Endothelial cell of umbilical vein (primary cell): ENCODE results near the gene DCX. TPM values are rescaled to one million over a fixed set of nuclear protein-coding genes. Genes with fewer than 3 reads are reported as not detected.

Experiments used
- BruUV-seq: library from RNA; stranded (reverse); fragments of 400-500 nt; replicated peaks from 2 replicates; lab custom pipeline; 2021; lab: Mats Ljungman, UMichigan
- CTCF ChIA-PET: fragments of 300-600, 350-600 bp; sonication (Branson Sonifier 250); formaldehyde crosslinking; loops from one replicate; lab custom pipeline; 2021; ENCODE audit warnings: antibody characterized with exemption, inconsistent platforms; lab: Charles Lee
- POLR2A ChIA-PET: fragments of 300-600, 350-600 bp; sonication (Branson Sonifier 250); formaldehyde crosslinking; loops from one replicate; lab custom pipeline; 2021; ENCODE audit warnings: antibody characterized with exemption, inconsistent platforms; lab: Charles Lee
- DNase-seq: peaks from one replicate; pipeline ENCODE4 v3.0.0-alpha.2; 2011; ENCODE audit warnings: low read depth, low spot score
- FAIRE-seq: peaks from 2 replicates; lab custom pipeline; 2011; peaks lifted over from hg19 to GRCh38; lab: Jason Lieb, UNC
- H2AFZ ChIP-seq: 2 replicates; pipeline ENCODE4 v1.6.0; 2012; ENCODE audit warnings: low read depth, low read length, control low read depth, inconsistent platforms
- H3K27ac ChIP-seq: 2 replicates; pipeline ENCODE4 v1.5.1; 2011; ENCODE audit warnings: low read depth, mild to moderate bottlenecking, control low read depth, low read length, moderate library complexity; ENCODE audit not compliant: insufficient read depth
- H3K27me3 ChIP-seq, 2 experiments: 2 replicates each; pipeline versions ENCODE4 v1.6.0 to v1.6.1; 2011; ENCODE audit warnings: low read length in 2 of 2, mixed read lengths in 1 of 2; ENCODE audit not compliant: control insufficient read depth in 2 of 2, insufficient read depth in 2 of 2
- H3K36me3 ChIP-seq, 2 experiments: 2 replicates in 1 of 2; 3 replicates in 1 of 2; pipeline ENCODE4 v1.5.1; 2011; ENCODE audit warnings: low read length in 2 of 2, mild to moderate bottlenecking in 1 of 2, moderate library complexity in 1 of 2; ENCODE audit not compliant: control insufficient read depth in 2 of 2, insufficient read depth in 2 of 2; ENCODE audit errors: extremely low read depth in 1 of 2
- H3K4me1 ChIP-seq: 3 replicates; pipeline ENCODE4 v1.5.1; 2011; ENCODE audit warnings: mild to moderate bottlenecking, low read length; ENCODE audit not compliant: control insufficient read depth, insufficient read depth; ENCODE audit errors: extremely low read depth
- H3K4me2 ChIP-seq: 2 replicates; pipeline ENCODE4 v1.6.1; 2011; ENCODE audit warnings: low read length, control low read depth, mixed read lengths; ENCODE audit not compliant: insufficient read depth
- H3K4me3 ChIP-seq, 3 experiments: fragments of 200-600 bp in 1 of 3; sonication (generic), shearing (Covaris generic) in 1 of 3; replicated peaks in 1 of 3; 2 replicates each; pipeline ENCODE4 v1.5.1; 2011 to 2016; ENCODE audit warnings: control low read depth in 3 of 3, low read length in 3 of 3, mild to moderate bottlenecking in 2 of 3, inconsistent platforms in 1 of 3, low read depth in 1 of 3, moderate library complexity in 1 of 3; ENCODE audit not compliant: insufficient read depth in 1 of 3
- H3K79me2 ChIP-seq: 2 replicates; pipeline ENCODE4 v1.6.0; 2012; ENCODE audit warnings: low read length, inconsistent platforms; ENCODE audit not compliant: control insufficient read depth, insufficient read depth
- H3K9ac ChIP-seq: replicated peaks from 2 replicates; pipeline ENCODE3; 2011; ENCODE audit warnings: low read length, control low read depth; ENCODE audit not compliant: insufficient read depth; ENCODE audit errors: extremely low read depth
- H3K9me1 ChIP-seq: replicated peaks from 3 replicates; pipeline ENCODE4 v1.6.0; 2011; ENCODE audit warnings: mild to moderate bottlenecking, low read length; ENCODE audit not compliant: control insufficient read depth, insufficient read depth; ENCODE audit errors: extremely low read depth
- H3K9me3 ChIP-seq: replicated peaks from 2 replicates; pipeline ENCODE4 v1.5.1; 2012; ENCODE audit warnings: low read length, inconsistent platforms; ENCODE audit not compliant: control insufficient read depth, insufficient read depth
- H4K20me1 ChIP-seq: replicated peaks from 2 replicates; pipeline ENCODE3; 2011; ENCODE audit warnings: mild to moderate bottlenecking, low read length; ENCODE audit not compliant: control insufficient read depth, insufficient read depth; ENCODE audit errors: extremely low read depth
- CTCF ChIP-seq, 2 donors: IDR thresholded peaks; 1 replicate in 1 of 2; 2 replicates in 1 of 2; pipeline ENCODE4 v1.5.1; 2011; ENCODE audit warnings: low read length in 2 of 2, mild to moderate bottlenecking in 2 of 2, moderate library complexity in 2 of 2, control low read depth in 1 of 2, inconsistent platforms in 1 of 2, low read depth in 1 of 2; ENCODE audit not compliant: insufficient read depth in 1 of 2; ENCODE audit errors: extremely low read depth in 1 of 2
- EZH2 ChIP-seq: IDR thresholded peaks from 2 replicates; pipeline ENCODE4 v1.6.1; 2012; ENCODE audit warnings: borderline replicate concordance, low read depth, mild to moderate bottlenecking, moderate library complexity, low read length, inconsistent platforms; ENCODE audit not compliant: severe bottlenecking
- FOS ChIP-seq: IDR thresholded peaks from 2 replicates; pipeline ENCODE4 v1.6.1; 2011; ENCODE audit warnings: mild to moderate bottlenecking, low read length, moderate library complexity, borderline replicate concordance; ENCODE audit not compliant: insufficient read depth
- JUN ChIP-seq: IDR thresholded peaks from 2 replicates; pipeline ENCODE4 v1.6.1; 2011; ENCODE audit warnings: borderline replicate concordance, low read depth; ENCODE audit not compliant: insufficient read length, insufficient read depth
- MAX ChIP-seq: IDR thresholded peaks from 2 replicates; pipeline ENCODE4 v1.6.1; 2011; ENCODE audit not compliant: insufficient read depth, insufficient read length
- MYC ChIP-seq: IDR thresholded peaks from one replicate; pipeline ENCODE4 v1.6.1; 2011; ENCODE audit warnings: mild to moderate bottlenecking, low read depth, low read length
- POLR2A ChIP-seq: IDR thresholded peaks from 2 replicates; pipeline ENCODE4 v1.6.1; 2012; ENCODE audit warnings: low read depth, mild to moderate bottlenecking, control low read depth, low read length
- POLR2AphosphoS5 ChIP-seq: IDR thresholded peaks from 2 replicates; pipeline ENCODE4 v1.6.1; 2012; ENCODE audit warnings: low read depth, mild to moderate bottlenecking, control low read depth, low read length, moderate library complexity; ENCODE audit not compliant: insufficient read depth
- dilution Hi-C: fragments of 300-500 bp; cut with MboI; formaldehyde crosslinking; loops from one replicate; pipeline ENCODE4 v1.15.0; 2019; ENCODE audit warnings: low sequenced_read_pairs; ENCODE audit not compliant: extremely low pct_ligation_motif_present
- intact Hi-C: fragments of 100-400 bp; cut with micrococcal nuclease; formaldehyde crosslinking; loops from one replicate; pipeline ENCODE4 v1.10.0; 2022
- polyA plus RNA-seq, 4 experiments: library from polyadenylated mRNA; depleted of rRNA in 3 of 4; stranded (reverse) in 3 of 4; unstranded in 1 of 4; fragments of >200 nt; gene quantifications; 2 replicates each; pipeline versions ENCODE4 v1.2.1 to v1.2.3, GENCODE V29; 2011 to 2012; ENCODE audit warnings: missing spikeins in 1 of 4
- total RNA-seq: library from RNA; stranded (reverse); gene quantifications from 2 replicates; pipeline ENCODE4 v1.2.3, GENCODE V29; 2021

DCX gene
- total and polyA plus RNA-seq, 2 donors (not counting 3 experiments of a cell fraction or from before 2014, with no cell fraction given): not detected

- TF ChIP-seq CTCF (IDR thresholded peaks at IDR 0.05; ENCODE audit: extremely low read depth in 1 of 2, insufficient read depth in 1 of 2, low read depth in 1 of 2, low read length in 2 of 2): no peak
- TF ChIP-seq MAX: no peak
- TF ChIP-seq FOS: no peak
- TF ChIP-seq EZH2: no peak
- no peak for TF ChIP-seq MYC
- no peak for TF ChIP-seq POLR2A
- no peak for TF ChIP-seq JUN
- no peak for TF ChIP-seq POLR2AphosphoS5
- DNase-seq (no peak), FAIRE-seq (no peak)
- intact Hi-C loops (no loop called here), dilution Hi-C loops (no loop called here)
- Histone ChIP-seq H3K4me3 (no peak overlapping the region), H3K9ac (no peak overlapping the region), H3K4me2 (no peak overlapping the region), H3K27ac (no peak overlapping the region), H3K9me1 (no peaks in the 10 kb centered on the region), H3K4me1 (no peaks in the 10 kb centered on the region), H3K79me2 (no peaks in the 10 kb centered on the region), H3K27me3 (no peaks in the 10 kb centered on the region), H3K36me3 (no peaks in the 10 kb centered on the region), H4K20me1 (no peaks in the 10 kb centered on the region), H3K9me3 (no peaks in the 10 kb centered on the region), H2AFZ (no peak overlapping the region)
- POLR2A ChIA-PET: no interaction called here
- no TSS peak for BruUV-seq
- CTCF ChIA-PET: no interaction called here
Observed at GRCh38 chrX:111353793-111354192, 58.2 kb downstream of the DCX start.
